D721Med (cell line): ENCODE data around the gene RNU4-1.

Source experiments
- DNase-seq: peaks from one replicate; pipeline ENCODE4 v3.0.0; 2011; ENCODE audit warnings: low spot score; ENCODE audit not compliant: insufficient read length
- FAIRE-seq: peaks from 2 replicates; lab custom pipeline; 2011; peaks lifted over from hg19 to GRCh38; lab: Jason Lieb, UNC
- CTCF ChIP-seq: IDR thresholded peaks from 2 replicates; pipeline ENCODE4 v1.5.1; 2012; ENCODE audit warnings: mild to moderate bottlenecking, control low read depth; ENCODE audit not compliant: insufficient read depth; ENCODE audit errors: missing control alignments

RNU4-1 gene

GRCh38 chr12:120262852-120263747 is 29.9 kb downstream of the RNU4-1 start:
- no peak for DNase-seq

GRCh38 chr12:120261951-120262851 is 30.8 kb downstream of the RNU4-1 start:
- FAIRE-seq (no peak), DNase-seq (no peak)
- no peak for TF ChIP-seq CTCF

More at GRCh38 chr12:120262852-120263747, 29.9 kb downstream of the RNU4-1 start:
- no peak for TF ChIP-seq CTCF
- no peak for FAIRE-seq

GRCh38 chr12:120260607-120261006 is 32.4 kb downstream of the RNU4-1 start:
- DNase-seq (no peak), FAIRE-seq (no peak)
- no peak for TF ChIP-seq CTCF

- no peak for FAIRE-seq
- DNase-seq = no peak
- TF ChIP-seq CTCF = no peak
Observed at GRCh38 chr12:120259418-120260202, 33.4 kb downstream of the RNU4-1 start.

- DNase-seq = no peak
- TF ChIP-seq CTCF = no peak
- FAIRE-seq = no peak
Observed at GRCh38 chr12:120258323-120258896, 34.6 kb downstream of the RNU4-1 start.

GRCh38 chr12:120257041-120257821 is 35.8 kb downstream of the RNU4-1 start:
- TF ChIP-seq CTCF = no peak
- DNase-seq (no peak), FAIRE-seq (no peak)
